CD8-positive, alpha-beta memory T cell (primary cell): ENCODE measurements around the gene LRCH4. TPM values are rescaled to one million over a fixed set of nuclear protein-coding genes. Genes with fewer than 3 reads are reported as not detected.
A peak's percentile ranks its signal among the peaks of the same experiment; 100 is the strongest.
"Not testable (repeated sequence)": the region's sequence is repeated elsewhere in the genome, so short reads cannot be mapped to it uniquely, and the experiment has no call there.

Source experiments
- CTCF ChIA-PET: fragments of 350-600 bp; sonication (Branson Sonifier 250); formaldehyde crosslinking; loops from one replicate; lab custom pipeline; 2021; ENCODE audit warnings: antibody characterized with exemption; lab: Charles Lee
- POLR2A ChIA-PET: fragments of 350-600 bp; sonication (Branson Sonifier 250); formaldehyde crosslinking; loops from one replicate; lab custom pipeline; 2021; ENCODE audit warnings: antibody characterized with exemption; lab: Charles Lee
- DNase-seq, 5 donors: peaks; one replicate each; pipeline versions ENCODE4 v3.0.0 to v3.0.0-alpha.2; 2020 to 2022; ENCODE audit warnings: mixed read lengths in 1 of 5
- H3K27ac ChIP-seq: one replicate; pipeline ENCODE4 v1.7.0; 2013; ENCODE audit warnings: low read depth, mild to moderate bottlenecking, low read length, moderate library complexity
- H3K27me3 ChIP-seq: 2 replicates; pipeline ENCODE4 v1.7.0; 2013; ENCODE audit warnings: low read length, mild to moderate bottlenecking; ENCODE audit not compliant: insufficient read depth, poor library complexity, severe bottlenecking
- H3K36me3 ChIP-seq: 2 replicates; pipeline ENCODE4 v1.7.0; 2013; ENCODE audit warnings: mild to moderate bottlenecking, low read length, moderate library complexity; ENCODE audit not compliant: insufficient read depth
- H3K4me1 ChIP-seq: 2 replicates; pipeline ENCODE4 v1.7.0; 2013; ENCODE audit warnings: mild to moderate bottlenecking, low read length, moderate library complexity; ENCODE audit not compliant: insufficient read depth
- H3K4me3 ChIP-seq: 2 replicates; pipeline ENCODE4 v1.7.0; 2013; ENCODE audit warnings: mild to moderate bottlenecking, low read length
- H3K9me3 ChIP-seq: 2 replicates; pipeline ENCODE4 v1.7.0; 2013; ENCODE audit warnings: mild to moderate bottlenecking, low read length
- H3K27ac Mint-ChIP-seq, 8 donors: one replicate each; pipeline ENCODE4 v1.8.0; 2020 to 2021; ENCODE audit warnings: mixed read lengths in 8 of 8, mild to moderate bottlenecking in 6 of 8, inconsistent platforms in 3 of 8, moderate library complexity in 3 of 8
- H3K27me3 Mint-ChIP-seq, 2 donors: one replicate each; pipeline ENCODE4 v1.8.0; 2020 to 2021; ENCODE audit warnings: mixed read lengths in 2 of 2, mild to moderate bottlenecking in 1 of 2, moderate library complexity in 1 of 2
- H3K36me3 Mint-ChIP-seq, 3 donors: one replicate each; pipeline ENCODE4 v1.8.0; 2020 to 2021; ENCODE audit warnings: mixed read lengths in 3 of 3, inconsistent platforms in 1 of 3, mild to moderate bottlenecking in 1 of 3
- H3K4me1 Mint-ChIP-seq, 3 donors: one replicate each; pipeline ENCODE4 v1.8.0; 2020 to 2021; ENCODE audit warnings: mixed read lengths in 3 of 3, inconsistent platforms in 1 of 3, mild to moderate bottlenecking in 1 of 3
- H3K4me3 Mint-ChIP-seq, 7 donors: one replicate each; pipeline ENCODE4 v1.8.0; 2020 to 2021; ENCODE audit warnings: mixed read lengths in 7 of 7, mild to moderate bottlenecking in 6 of 7, moderate library complexity in 4 of 7, inconsistent platforms in 2 of 7
- H3K9me3 Mint-ChIP-seq, 5 donors: one replicate each; pipeline ENCODE4 v1.8.0; 2020 to 2022; ENCODE audit warnings: mixed read lengths in 5 of 5, mild to moderate bottlenecking in 3 of 5, moderate library complexity in 2 of 5, inconsistent platforms in 1 of 5
- polyA plus RNA-seq: library from polyadenylated mRNA; unstranded; fragments of 300-500 nt; fragmentation: Illumina TruSeq; gene quantifications from one replicate; pipeline ENCODE4 v1.2.3, GENCODE V29; 2021
- total RNA-seq, 2 experiments: library from RNA; stranded (reverse); gene quantifications; one replicate each; pipeline ENCODE4 v1.2.3, GENCODE V29; 2021

The LRCH4 gene
- total and polyA plus RNA-seq, 3 experiments from 2014 or later = 101 to 153 (median 109) TPM

DNA sequence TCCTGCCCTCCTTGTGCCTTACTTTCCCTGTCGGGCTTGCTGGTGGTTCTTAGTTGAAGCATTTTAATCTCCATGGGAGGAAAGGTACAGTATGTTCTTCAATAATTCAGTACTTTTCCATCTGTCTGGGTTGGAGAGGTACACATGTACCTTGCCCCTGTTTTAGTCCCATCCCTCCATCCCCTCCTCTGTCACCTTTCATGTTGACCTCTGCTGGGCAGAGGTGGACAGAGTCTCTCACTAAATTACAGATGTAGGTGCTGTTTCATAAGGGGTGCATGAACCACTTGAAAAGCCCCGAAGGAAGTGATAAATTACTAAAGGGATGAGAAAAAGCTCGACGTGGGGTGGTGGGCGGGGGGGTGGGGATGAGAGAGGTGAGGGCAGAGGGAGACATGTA lies 41.5 kb downstream of the LRCH4 start:
- H3K4me3 ChIP-seq = peak overlapping the region; percentile 22
- H3K27me3 Mint-ChIP-seq = no peaks in the 10 kb centered on the region

DNA sequence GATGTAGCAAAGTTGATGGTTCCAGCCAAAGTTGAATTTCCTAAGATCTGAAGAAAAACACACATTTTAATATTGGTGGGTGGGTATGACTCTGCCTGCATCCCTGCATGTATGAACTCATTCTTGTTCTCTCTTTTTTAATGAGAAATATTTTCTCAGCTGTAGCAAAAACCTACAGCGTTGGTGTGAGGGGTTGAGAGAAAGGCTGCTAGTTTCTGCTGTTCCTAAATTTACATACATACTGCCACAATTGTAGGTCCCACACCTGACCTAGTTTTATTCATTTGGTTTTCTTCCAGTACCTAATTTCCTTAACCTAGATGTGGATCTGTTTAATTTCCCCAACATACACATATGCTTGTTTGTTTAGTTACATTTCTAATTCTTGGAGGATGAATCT lies 42.3 kb downstream of the LRCH4 start:
- ChIA-PET POLR2A (interaction anchor here (1.3 kb wide), 1 partner anchor 27 kb away, joined by 11 read pairs; no protein-coding TSS in a partner anchor), CTCF (interaction anchor here (0.8 to 2.8 kb wide), 4 partner anchors 16 to 48 kb away, joined by 3 to 21 read pairs (median 3); no protein-coding TSS in a partner anchor)
- H3K27ac Mint-ChIP-seq = peak overlapping the region; percentile 86 to 99 (median 98)
- H3K4me3 ChIP-seq = no peak overlapping the region
- peaks cover 0 to 11% (median 9%) of the 10 kb centered on the region in 3 donors for H3K36me3 Mint-ChIP-seq
- H3K27me3 Mint-ChIP-seq = peaks cover 0 to 1% of the 10 kb centered on the region in 2 donors
- H3K27me3 ChIP-seq = no peaks in the 10 kb centered on the region
- H3K4me3 Mint-ChIP-seq = peak overlapping the region; percentile 60 to 98 (median 96)
- H3K4me1 ChIP-seq = peaks cover 88% of the 10 kb centered on the region
- DNase-seq = no peak
- no peak overlapping the region for H3K27ac ChIP-seq
- no peaks in the 10 kb centered on the region for H3K36me3 ChIP-seq
- H3K9me3 ChIP-seq = no peaks in the 10 kb centered on the region
- no peaks in the 10 kb centered on the region for H3K9me3 Mint-ChIP-seq
- H3K4me1 Mint-ChIP-seq = peaks cover 88 to 94% (median 91%) of the 10 kb centered on the region in 3 donors

More for the DNA sequence above, 41.5 kb downstream of the LRCH4 start:
- CTCF ChIA-PET = interaction anchor here (1.3 to 6.9 kb wide), 4 partner anchors 15 to 62 kb away, joined by 3 to 104 read pairs (median 14); no protein-coding TSS in a partner anchor
- Histone ChIP-seq H3K36me3 (no peaks in the 10 kb centered on the region), H3K27ac (peak overlapping the region; percentile 36), H3K4me1 (peaks cover 95% of the 10 kb centered on the region), H3K27me3 (no peaks in the 10 kb centered on the region), H3K9me3 (no peaks in the 10 kb centered on the region)
- no peak for DNase-seq
- Mint-ChIP-seq H3K4me3 (peak overlapping the region; percentile 60 to 98 (median 96)), H3K4me1 (peaks cover 92 to 97% (median 96%) of the 10 kb centered on the region in 3 donors), H3K36me3 (peaks cover 0 to 13% (median 13%) of the 10 kb centered on the region in 3 donors), H3K27ac (peak overlapping the region; percentile 86 to 99 (median 98)), H3K9me3 (no peaks in the 10 kb centered on the region)
- POLR2A ChIA-PET = no interaction called here

DNA sequence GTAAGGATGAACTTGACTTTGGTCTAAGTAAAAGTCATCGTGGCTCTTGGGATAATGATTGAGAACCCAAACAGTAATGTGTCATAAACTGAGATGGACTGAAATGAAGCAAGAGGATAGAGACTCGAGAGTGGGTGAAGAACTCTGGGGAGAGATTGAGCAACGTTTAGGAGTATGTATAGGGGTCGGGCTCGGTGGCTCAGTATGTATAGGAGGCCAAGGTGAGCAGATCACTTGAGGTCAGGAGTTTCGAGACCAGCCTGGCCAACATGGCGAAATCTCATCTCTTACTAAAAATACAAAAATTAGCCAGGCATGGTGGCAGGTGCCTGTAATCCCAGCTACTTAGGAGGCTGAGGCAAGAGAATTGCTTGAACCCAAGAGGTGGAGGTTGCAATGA lies 44.6 kb downstream of the LRCH4 start:
- Mint-ChIP-seq H3K27ac (peak overlapping the region; percentile 58 to 98 (median 94)), H3K4me1 (peaks cover 71 to 77% (median 74%) of the 10 kb centered on the region in 3 donors), H3K4me3 (peak overlapping the region; percentile 78 to 99 (median 96))
- not testable (repeated sequence) for H3K27me3 ChIP-seq, H3K36me3 ChIP-seq, H3K9me3 ChIP-seq, H3K27me3 Mint-ChIP-seq, DNase-seq, H3K9me3 Mint-ChIP-seq, H3K4me3 ChIP-seq, H3K27ac ChIP-seq, H3K36me3 Mint-ChIP-seq
- CTCF ChIA-PET = interaction anchor here (0.9 to 2.8 kb wide), 9 partner anchors 12 to 151 kb away, joined by 3 to 21 read pairs (median 4); no protein-coding TSS in a partner anchor
- POLR2A ChIA-PET = interaction anchor here (1.4 kb wide), 1 partner anchor 25 kb away, joined by 12 read pairs; no protein-coding TSS in a partner anchor
- H3K4me1 ChIP-seq = peaks cover 69% of the 10 kb centered on the region

DNA sequence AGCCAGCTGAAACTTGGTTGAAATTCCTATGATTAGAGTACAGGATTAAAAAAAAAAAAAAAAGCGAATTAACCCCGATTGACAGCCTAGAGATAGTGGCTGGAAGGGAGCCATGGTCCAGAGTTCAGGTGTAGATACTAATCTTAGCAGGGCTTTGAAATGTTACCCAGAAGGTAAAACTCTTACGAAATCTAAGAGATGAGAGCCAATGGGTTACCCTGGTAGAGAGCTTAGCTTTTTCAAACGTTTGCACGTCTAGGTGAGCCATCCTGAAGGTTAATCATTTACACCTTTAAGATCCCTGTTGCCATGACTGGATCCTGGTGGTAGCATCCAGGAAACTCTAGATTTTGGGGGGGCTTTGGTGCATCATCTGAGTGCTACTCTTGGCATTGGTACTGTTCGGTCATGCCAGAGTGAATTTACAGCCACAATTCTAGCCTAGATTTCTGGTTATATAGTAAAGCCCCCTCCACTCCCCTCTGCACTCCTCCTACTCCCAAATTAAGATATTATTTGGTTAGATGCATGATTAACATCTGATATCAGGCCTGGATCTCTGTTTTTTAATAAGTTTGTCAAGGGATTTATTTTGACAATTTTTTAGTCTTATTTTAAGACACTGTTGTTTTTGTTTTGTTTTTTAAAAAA lies 45.7 kb downstream of the LRCH4 start:
- CTCF ChIA-PET = interaction anchor here (2.4 to 2.8 kb wide), 2 partner anchors 9 to 19 kb away, joined by 10 to 17 read pairs; no protein-coding TSS in a partner anchor

GRCh38 chr7:100539436-100540006 lies 46.4 kb downstream of the LRCH4 start:
- Histone ChIP-seq H3K36me3 (no peaks in the 10 kb centered on the region), H3K27ac (peak overlapping the region; percentile 38), H3K4me1 (peaks cover 52% of the 10 kb centered on the region), H3K9me3 (no peaks in the 10 kb centered on the region), H3K4me3 (peak overlapping the region; percentile 79), H3K27me3 (no peaks in the 10 kb centered on the region)
- Mint-ChIP-seq H3K27me3 (peaks cover 0 to 1% of the 10 kb centered on the region in 2 donors), H3K9me3 (no peaks in the 10 kb centered on the region), H3K27ac (peak overlapping the region in 7 of 8 donors; percentile 77 to 93 (median 91)), H3K4me1 (peaks cover 53 to 59% (median 56%) of the 10 kb centered on the region in 3 donors), H3K4me3 (peak overlapping the region; percentile 95 to 99 (median 96)), H3K36me3 (peaks cover 0 to 6% (median 3%) of the 10 kb centered on the region in 3 donors)
- POLR2A ChIA-PET = interaction anchor here (0.6 to 2.1 kb wide), 9 partner anchors 9 to 347 kb away, joined by 4 to 18 read pairs (median 5); partner anchors contain the start of genes FBXO24, LRCH4, MEPCE and TSC22D4
- CTCF ChIA-PET = interaction anchor here (0.7 to 2.8 kb wide), 6 partner anchors 10 to 64 kb away, joined by 3 to 17 read pairs (median 5); no protein-coding TSS in a partner anchor
- no peak for DNase-seq

More for the DNA sequence above, 45.7 kb downstream of the LRCH4 start:
- peaks cover 60 to 66% (median 63%) of the 10 kb centered on the region in 3 donors for H3K4me1 Mint-ChIP-seq
- no peaks in the 10 kb centered on the region for H3K27me3 ChIP-seq
- H3K4me3 Mint-ChIP-seq = peak overlapping the region; percentile 95 to 99 (median 96)
- peaks cover 0 to 1% of the 10 kb centered on the region in 2 donors for H3K27me3 Mint-ChIP-seq
- no peaks in the 10 kb centered on the region for H3K9me3 Mint-ChIP-seq
- H3K27ac Mint-ChIP-seq = peak overlapping the region; percentile 51 to 93 (median 86)
- POLR2A ChIA-PET = interaction anchor here (0.6 to 2.1 kb wide), 2 partner anchors 9 to 347 kb away, joined by 5 to 18 read pairs; no protein-coding TSS in a partner anchor
- peak overlapping the region; percentile 79 for H3K4me3 ChIP-seq
- no peaks in the 10 kb centered on the region for H3K9me3 ChIP-seq
- DNase-seq = no peak
- peaks cover 0 to 6% (median 3%) of the 10 kb centered on the region in 3 donors for H3K36me3 Mint-ChIP-seq
- peaks cover 58% of the 10 kb centered on the region for H3K4me1 ChIP-seq
- H3K36me3 ChIP-seq = no peaks in the 10 kb centered on the region
- H3K27ac ChIP-seq = no peak overlapping the region

DNA sequence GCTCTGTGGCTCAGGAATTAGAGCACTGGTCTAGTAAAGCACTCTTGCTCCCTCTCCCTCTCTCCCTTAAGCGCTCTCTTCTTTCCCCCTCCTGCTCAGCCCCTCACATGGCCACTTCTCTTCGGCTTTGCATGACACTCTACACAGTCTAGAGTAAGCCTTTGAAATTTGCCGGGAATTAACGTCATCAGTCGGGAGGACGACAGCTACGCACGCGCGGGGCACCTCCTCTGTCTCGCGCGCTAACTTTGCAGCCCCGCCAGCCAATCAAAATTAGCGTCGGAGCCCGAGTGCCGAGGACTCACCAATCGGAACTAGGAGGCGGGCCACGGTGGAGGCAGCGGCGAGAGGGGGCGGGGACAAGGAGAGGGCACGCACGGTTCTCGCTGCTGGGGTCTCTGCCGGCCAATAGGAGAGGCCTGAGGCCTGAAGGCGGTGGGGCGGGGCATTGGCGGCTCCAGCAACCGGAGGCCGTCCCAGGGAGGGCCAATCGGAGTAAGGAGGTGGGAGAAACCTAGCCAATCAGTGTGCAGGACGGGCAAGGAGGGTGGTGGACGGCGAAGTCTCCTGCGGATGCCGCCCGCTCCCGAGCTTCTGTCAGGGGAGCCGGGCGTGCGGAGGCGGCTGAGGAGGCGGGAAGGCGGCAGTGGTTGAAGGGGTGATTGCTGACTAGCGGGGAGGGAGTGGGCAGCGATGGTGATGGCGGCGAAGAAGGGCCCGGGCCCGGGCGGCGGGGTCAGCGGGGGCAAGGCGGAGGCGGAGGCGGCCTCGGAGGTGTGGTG lies 47.1 kb downstream of the LRCH4 start, which contains the start of gene AGFG2:
TSS of gene AGFG2 (plus strand) at position 550 of the 782 bp plus-strand sequence. CDS start at position 694, 144 bp downstream.
- H3K27ac ChIP-seq = peak within 1 kb of the TSS; percentile 64
- peak within 1 kb of the TSS; percentile 87 to 98 (median 92) for H3K27ac Mint-ChIP-seq
- POLR2A ChIA-PET = interaction anchor here (0.6 to 2.1 kb wide), 11 partner anchors 10 to 136 kb away, joined by 3 to 18 read pairs (median 5); partner anchors contain the start of genes FBXO24, LRCH4, MEPCE and TSC22D4
- peak within 1 kb of the TSS; percentile 79 for H3K4me3 ChIP-seq
- H3K36me3 ChIP-seq = no peaks in the 10 kb centered on the region
- peaks cover 0 to 1% of the 10 kb centered on the region in 2 donors for H3K27me3 Mint-ChIP-seq
- CTCF ChIA-PET = interaction anchor here (0.7 to 2.8 kb wide), 7 partner anchors 10 to 63 kb away, joined by 3 to 17 read pairs (median 5); no protein-coding TSS in a partner anchor
- DNase-seq = peak; percentile 100
- peaks cover 45% of the 10 kb centered on the region for H3K4me1 ChIP-seq
- H3K4me3 Mint-ChIP-seq = peak within 1 kb of the TSS; percentile 95 to 99 (median 96)
- no peaks in the 10 kb centered on the region for H3K9me3 ChIP-seq
- peaks cover 0 to 6% (median 3%) of the 10 kb centered on the region in 3 donors for H3K36me3 Mint-ChIP-seq
- peaks cover 47 to 52% (median 50%) of the 10 kb centered on the region in 3 donors for H3K4me1 Mint-ChIP-seq
- H3K27me3 ChIP-seq = no peaks in the 10 kb centered on the region
- H3K9me3 Mint-ChIP-seq = no peaks in the 10 kb centered on the region

- Mint-ChIP-seq H3K4me3 (peak overlapping the region; percentile 92 to 99 (median 96)), H3K36me3 (peaks cover 0 to 6% (median 3%) of the 10 kb centered on the region in 3 donors), H3K27me3 (peaks cover 0 to 1% of the 10 kb centered on the region in 2 donors), H3K27ac (peak overlapping the region; percentile 60 to 98 (median 92)), H3K4me1 (peaks cover 41 to 47% (median 44%) of the 10 kb centered on the region in 3 donors), H3K9me3 (no peaks in the 10 kb centered on the region)
- no peaks in the 10 kb centered on the region for H3K36me3 ChIP-seq
- peaks cover 40% of the 10 kb centered on the region for H3K4me1 ChIP-seq
- POLR2A ChIA-PET = interaction anchor here (0.6 to 2.1 kb wide), 9 partner anchors 11 to 108 kb away, joined by 3 to 18 read pairs (median 6); partner anchors contain the start of genes FBXO24, LRCH4 and MEPCE
- no peaks in the 10 kb centered on the region for H3K9me3 ChIP-seq
- peak overlapping the region; percentile 64 for H3K27ac ChIP-seq
- no peak for DNase-seq
- no peaks in the 10 kb centered on the region for H3K27me3 ChIP-seq
- CTCF ChIA-PET = interaction anchor here (1.4 to 2.8 kb wide), 5 partner anchors 11 to 56 kb away, joined by 3 to 17 read pairs (median 5); no protein-coding TSS in a partner anchor
- H3K4me3 ChIP-seq = peak overlapping the region; percentile 63
These were observed 47.6 kb downstream of the LRCH4 start for GRCh38 chr7:100538348-100538653.
